ENCODE measurements around the gene TRIM72. TPM values are rescaled to one million over a fixed set of nuclear protein-coding genes. Genes with fewer than 3 reads are reported as not detected.

TRIM72 gene
- total RNA-seq, 2 donors from 2014 or later: not detected

- Histone ChIP-seq H3K27ac (no peak overlapping the region), H3K4me1 (peaks cover 27% of the 10 kb centered on the region), H3K27me3 (peaks cover 0 to 15% of the 10 kb centered on the region in 2 donors), H3K36me3 (replicated peaks in 1 of 2; ENCODE audit: insufficient read depth in 1 of 2, low read depth in 2 of 2) (no peaks in the 10 kb centered on the region), H3K9me3 (no peaks in the 10 kb centered on the region), H3K4me3 (no peak overlapping the region)
- intact Hi-C loops (cut with DNase I): no loop called here
- DNase-seq (no peak), ATAC-seq (no peak)
- TF ChIP-seq CTCF (IDR thresholded peaks at IDR 0.05) (no peak), POLR2A (IDR thresholded peaks at IDR 0.05) (no peak)
- WGBS, 2 donors: 82 to 87% methylated on average over 10 to 14 of the region's 15 CpGs
Measured at GRCh38 chr16:31219154-31219741, 5.3 kb downstream of the TRIM72 start.

GRCh38 chr16:31221357-31222160 is 7.6 kb downstream of the TRIM72 start:
- WGBS, 2 donors: 72 to 74% methylated on average over 12 of the region's 12 CpGs

GRCh38 chr16:31223044-31223443 is 9.1 kb downstream of the TRIM72 start:
- Histone ChIP-seq H3K36me3 (replicated peaks in 1 of 2; ENCODE audit: insufficient read depth in 1 of 2, low read depth in 2 of 2) (no peaks in the 10 kb centered on the region), H3K4me1 (no peaks in the 10 kb centered on the region), H3K27ac (no peak overlapping the region), H3K9me3 (no peaks in the 10 kb centered on the region), H3K27me3 (no peaks in the 10 kb centered on the region), H3K4me3 (no peak overlapping the region)
- ATAC-seq (no peak), DNase-seq (no peak)
- intact Hi-C loops (cut with DNase I): no loop called here
- TF ChIP-seq CTCF (IDR thresholded peaks at IDR 0.05) (no peak), POLR2A (IDR thresholded peaks at IDR 0.05) (no peak)
- WGBS, 2 donors: 100% methylated on average over 5 of the region's 5 CpGs; no CpG with 5 or more reads in 1 of the 2 donors

More at GRCh38 chr16:31221357-31222160, 7.6 kb downstream of the TRIM72 start:
- Histone ChIP-seq H3K4me3 (no peak overlapping the region), H3K36me3 (replicated peaks in 1 of 2; ENCODE audit: insufficient read depth in 1 of 2, low read depth in 2 of 2) (no peaks in the 10 kb centered on the region), H3K9me3 (no peaks in the 10 kb centered on the region), H3K27me3 (peaks cover 0 to 5% of the 10 kb centered on the region in 2 donors), H3K4me1 (peaks cover 6% of the 10 kb centered on the region), H3K27ac (no peak overlapping the region)
- DNase-seq: no peak
- ATAC-seq: no peak
- TF ChIP-seq CTCF (IDR thresholded peaks at IDR 0.05) (no peak), POLR2A (IDR thresholded peaks at IDR 0.05) (no peak)
- intact Hi-C loops (cut with DNase I): no loop called here

GRCh38 chr16:31224092-31224955 is 10.4 kb downstream of the TRIM72 start:
- no peak for TF ChIP-seq POLR2A (IDR thresholded peaks at IDR 0.05)
- TF ChIP-seq CTCF (IDR thresholded peaks at IDR 0.05): no peak
- Histone ChIP-seq H3K4me3 (no peak overlapping the region), H3K9me3 (no peaks in the 10 kb centered on the region), H3K36me3 (replicated peaks in 1 of 2; ENCODE audit: insufficient read depth in 1 of 2, low read depth in 2 of 2) (no peaks in the 10 kb centered on the region), H3K4me1 (no peaks in the 10 kb centered on the region), H3K27me3 (no peaks in the 10 kb centered on the region), H3K27ac (no peak overlapping the region)
- WGBS, 2 donors: 72 to 92% methylated on average over 14 to 71 of the region's 80 CpGs
- intact Hi-C loops (cut with DNase I): no loop called here
- ATAC-seq (no peak), DNase-seq (no peak)
